ENCODE measurements around the gene CHST11.

DNA sequence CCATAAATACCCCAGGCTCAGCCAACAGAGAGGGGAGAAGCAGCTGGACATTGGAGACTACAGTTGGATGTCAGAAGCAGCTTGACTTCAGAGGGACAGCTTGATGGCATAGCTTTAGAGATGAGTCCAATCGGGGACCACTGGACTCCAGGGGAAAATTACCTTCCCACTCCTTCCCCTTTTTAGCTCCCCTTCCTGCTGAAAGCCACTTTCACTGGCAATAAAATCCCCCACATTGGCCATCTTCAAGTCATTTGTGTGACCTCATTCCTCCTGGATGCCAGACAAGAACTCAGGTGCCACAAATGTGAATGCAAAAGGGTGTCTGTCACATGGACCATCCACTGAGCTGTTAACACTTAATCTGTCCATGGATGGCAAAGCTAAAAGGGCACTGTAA, 184.2 kb downstream of the CHST11 start:
- no peak for TF ChIP-seq CTCF (IDR thresholded peaks at IDR 0.05)
- no peak for TF ChIP-seq POLR2A (IDR thresholded peaks at IDR 0.05)
